Astrocyte (in vitro differentiated cells and primary cell): Measurements from ENCODE around the gene SPATA25.

Experiments used
- CTCF ChIP-seq: IDR thresholded peaks from 2 replicates; pipeline ENCODE4 v1.5.1; 2011; ENCODE audit warnings: low read depth, mild to moderate bottlenecking, inconsistent platforms, low read length, moderate library complexity; ENCODE audit not compliant: insufficient read depth
- EZH2 ChIP-seq: IDR thresholded peaks from 2 replicates; pipeline ENCODE4 v1.6.1; 2012; ENCODE audit warnings: mild to moderate bottlenecking, low read length, inconsistent platforms; ENCODE audit not compliant: insufficient read depth

GRCh38 chr20:45850238-45850637, 37.2 kb downstream of the SPATA25 start:
- TF ChIP-seq CTCF (no peak), EZH2 (no peak)
